Measurements from ENCODE around the gene DENND4C. TPM values are rescaled to one million over a fixed set of nuclear protein-coding genes. Genes with fewer than 3 reads are reported as not detected.
"Not testable (repeated sequence)": the region's sequence is repeated elsewhere in the genome, so short reads cannot be mapped to it uniquely, and the experiment has no call there.

The DENND4C gene
- total RNA-seq: 10 to 100 TPM; 28.8 to 38.6 TPM

DNA sequence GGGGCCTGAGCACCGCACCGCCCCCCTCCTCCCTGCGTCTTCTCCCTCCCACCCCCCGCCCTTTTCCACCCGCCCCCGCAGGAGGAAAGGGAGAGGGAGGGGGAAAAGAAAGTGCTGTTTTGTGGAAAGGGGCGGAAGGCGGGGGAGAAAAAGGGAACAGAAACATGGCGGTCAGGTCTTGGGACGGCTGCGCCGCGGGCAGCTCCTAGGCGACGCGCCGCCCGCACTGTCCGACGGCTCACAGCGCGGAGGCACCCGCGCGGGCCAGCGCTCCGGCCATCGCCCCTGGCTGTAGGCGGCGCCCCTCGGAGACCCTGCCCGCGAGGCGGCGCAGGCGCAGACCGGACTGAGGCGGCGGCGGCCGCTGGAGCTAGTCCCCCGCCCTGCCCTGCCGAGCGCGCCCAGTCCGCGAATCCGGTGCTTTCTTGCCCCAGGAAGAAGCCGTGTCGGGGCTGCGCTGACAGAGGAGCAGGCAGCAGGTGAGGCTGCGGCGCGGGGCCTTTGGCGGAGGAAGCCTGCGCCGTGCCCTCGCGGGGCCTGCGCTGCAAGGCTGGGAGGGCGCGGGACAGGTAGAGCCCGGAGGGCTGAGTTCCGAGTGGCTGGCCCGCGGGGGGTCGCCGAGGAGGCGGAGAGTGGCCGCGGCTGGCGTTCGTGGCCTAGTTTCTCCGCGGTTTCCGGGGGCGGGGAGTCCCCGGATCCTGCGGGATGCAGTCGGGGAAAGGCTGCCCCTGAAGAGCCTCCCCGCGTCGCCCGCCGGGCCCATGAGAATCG lies at the start of gene DENND4C:
Gene DENND4C (plus strand): TSS at position 339 of the 771 bp plus-strand sequence. CDS start 45,482 bp downstream, outside the sequence.
- Mint-ChIP-seq H3K27ac (peak within 1 kb of the TSS; percentile 77), H3K4me1 (peaks cover 13% of the 10 kb centered on the region), H3K27me3 (no peaks in the 10 kb centered on the region), H3K9me3 (ENCODE audit: low read depth) (no peaks in the 10 kb centered on the region), H3K4me3 (no peak within 1 kb of the TSS), H3K36me3 (peaks cover 2% of the 10 kb centered on the region)
- CTCF ChIA-PET: interaction anchor here (1.0 to 1.8 kb wide), 8 partner anchors 8 to 234 kb away, joined by 3 to 7 read pairs (median 4); partner anchors contain the start of gene RRAGA
- ATAC-seq (peak; percentile 89), DNase-seq (peak; percentile 90)

DNA sequence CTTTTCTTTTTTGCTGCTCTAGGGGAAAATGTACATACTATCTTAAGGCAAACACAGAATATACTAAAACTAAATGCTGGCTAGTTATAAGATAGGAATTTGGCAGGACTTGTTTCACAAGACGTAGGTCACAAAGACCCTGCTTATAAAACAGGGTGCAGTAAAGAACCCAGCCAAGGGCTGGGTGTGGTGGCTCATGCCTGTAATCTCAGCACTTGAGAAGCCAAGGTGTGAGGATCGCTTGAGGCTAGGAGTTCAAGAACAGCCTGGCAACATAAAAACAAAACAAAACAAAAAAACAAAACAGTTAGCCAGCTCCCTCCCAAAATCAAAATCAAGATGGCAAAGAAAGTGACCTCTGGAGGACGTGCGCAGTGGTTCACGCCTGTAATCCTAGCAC lies 49.5 kb upstream of the DENND4C start:
- CTCF ChIA-PET: no interaction called here
- H3K4me3 Mint-ChIP-seq: no peak overlapping the region
- no peaks in the 10 kb centered on the region for H3K27me3 Mint-ChIP-seq
- no peak overlapping the region for H3K27ac Mint-ChIP-seq
- ATAC-seq (no peak), DNase-seq (no peak)
- no peaks in the 10 kb centered on the region for H3K36me3 Mint-ChIP-seq
- peaks cover 27% of the 10 kb centered on the region for H3K4me1 Mint-ChIP-seq
- no peaks in the 10 kb centered on the region for H3K9me3 Mint-ChIP-seq (ENCODE audit: low read depth)

DNA sequence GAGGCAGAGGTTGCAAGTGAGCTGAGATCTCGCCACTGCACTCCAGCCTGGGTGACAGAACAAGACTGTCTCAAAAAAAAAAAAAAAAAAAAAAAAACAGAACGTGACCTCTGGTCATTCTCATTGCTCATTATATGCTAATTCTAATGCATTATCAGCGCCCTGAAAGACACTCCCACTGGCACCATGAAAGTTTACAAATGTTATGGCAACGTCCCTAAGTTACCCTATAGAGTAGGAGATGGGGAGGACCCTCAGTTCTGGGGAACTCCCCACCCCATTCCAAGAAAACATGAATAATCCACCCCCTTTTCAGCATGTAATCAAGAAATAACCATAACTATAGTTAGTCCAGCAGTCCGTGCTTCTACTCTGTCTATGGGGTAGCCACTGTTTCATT lies 48.9 kb upstream of the DENND4C start:
- H3K9me3 Mint-ChIP-seq (ENCODE audit: low read depth): no peaks in the 10 kb centered on the region
- no peaks in the 10 kb centered on the region for H3K27me3 Mint-ChIP-seq
- ATAC-seq (no peak), DNase-seq (no peak)
- H3K4me3 Mint-ChIP-seq: no peak overlapping the region
- peaks cover 27% of the 10 kb centered on the region for H3K4me1 Mint-ChIP-seq
- no peaks in the 10 kb centered on the region for H3K36me3 Mint-ChIP-seq
- H3K27ac Mint-ChIP-seq: no peak overlapping the region
- CTCF ChIA-PET: interaction anchor here (0.7 to 1.1 kb wide), 2 partner anchors 131 to 198 kb away, joined by 3 to 6 read pairs; partner anchors contain the start of gene RPS6

DNA sequence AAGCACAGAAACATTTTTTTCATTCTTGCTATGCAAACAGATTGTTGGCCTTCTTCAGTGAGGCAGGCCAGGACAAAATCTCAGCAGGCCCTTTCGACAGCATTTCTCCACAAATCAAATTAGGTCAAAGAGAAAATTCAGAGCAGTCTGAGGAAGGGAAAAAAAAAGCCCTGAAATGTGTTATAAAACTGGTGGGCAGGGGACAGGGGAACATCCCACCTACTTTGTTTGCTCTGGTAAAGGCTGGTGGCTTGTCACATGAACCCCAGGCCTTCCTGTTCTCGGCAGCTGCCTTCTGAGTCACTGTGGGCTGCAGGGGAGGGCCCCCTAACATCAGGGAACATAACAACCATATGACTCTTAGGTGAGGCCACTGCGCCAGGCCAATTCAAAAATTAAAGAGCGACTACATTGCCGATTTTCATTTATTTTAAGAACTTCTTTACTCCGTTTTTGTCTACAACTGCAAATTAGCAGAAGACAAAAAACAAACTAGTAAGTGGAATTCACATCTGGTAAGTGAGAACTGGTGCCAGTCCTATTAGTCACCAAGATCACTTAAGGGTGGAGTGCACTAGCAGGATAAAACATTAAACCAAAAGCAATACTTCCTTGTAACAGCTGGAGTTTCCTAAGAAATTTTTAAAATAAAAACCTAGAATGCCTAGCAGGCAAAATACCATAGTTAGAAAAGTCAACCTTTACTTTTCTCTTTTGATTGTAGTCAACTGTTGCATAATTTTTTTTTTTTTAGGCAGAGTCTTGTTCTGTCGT lies 46.2 kb upstream of the DENND4C start:
- Mint-ChIP-seq H3K36me3 (no peaks in the 10 kb centered on the region), H3K27ac (peak overlapping the region; percentile 97), H3K4me1 (peaks cover 27% of the 10 kb centered on the region), H3K4me3 (peak overlapping the region; percentile 57), H3K9me3 (ENCODE audit: low read depth) (no peaks in the 10 kb centered on the region), H3K27me3 (no peaks in the 10 kb centered on the region)
- CTCF ChIA-PET: interaction anchor here (0.7 to 3.9 kb wide), 10 partner anchors 9 to 280 kb away, joined by 3 to 33 read pairs (median 5); partner anchors contain the start of genes RPS6 and RRAGA
- ATAC-seq (peak; percentile 100), DNase-seq (peak; percentile 93)

DNA sequence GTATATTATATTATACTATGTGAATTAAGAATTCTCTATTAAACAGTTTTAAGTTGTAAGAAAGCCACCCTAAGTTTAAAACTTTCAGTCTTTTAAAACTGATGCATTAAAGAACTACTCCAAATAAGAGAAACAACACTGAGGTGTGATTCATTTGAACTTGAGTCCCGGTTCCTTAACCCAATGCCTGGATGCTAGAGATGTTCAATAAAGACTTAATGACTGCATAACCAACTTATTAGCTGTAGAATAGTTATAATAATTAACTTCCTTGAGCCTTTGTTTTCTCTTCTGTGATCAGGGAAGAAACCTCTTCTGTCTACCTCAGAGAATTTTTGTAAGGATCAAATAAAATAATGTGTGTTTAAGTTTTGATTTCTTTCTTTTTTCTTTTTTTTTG lies 45.3 kb upstream of the DENND4C start:
- peaks cover 27% of the 10 kb centered on the region for H3K4me1 Mint-ChIP-seq
- no peaks in the 10 kb centered on the region for H3K27me3 Mint-ChIP-seq
- no peaks in the 10 kb centered on the region for H3K9me3 Mint-ChIP-seq (ENCODE audit: low read depth)
- H3K27ac Mint-ChIP-seq: peak overlapping the region; percentile 28
- no peak for ATAC-seq
- H3K4me3 Mint-ChIP-seq: no peak overlapping the region
- CTCF ChIA-PET: interaction anchor here (1.2 to 3.9 kb wide), 5 partner anchors 11 to 272 kb away, joined by 3 to 33 read pairs (median 6); no protein-coding TSS in a partner anchor
- no peaks in the 10 kb centered on the region for H3K36me3 Mint-ChIP-seq
- DNase-seq: no peak

DNA sequence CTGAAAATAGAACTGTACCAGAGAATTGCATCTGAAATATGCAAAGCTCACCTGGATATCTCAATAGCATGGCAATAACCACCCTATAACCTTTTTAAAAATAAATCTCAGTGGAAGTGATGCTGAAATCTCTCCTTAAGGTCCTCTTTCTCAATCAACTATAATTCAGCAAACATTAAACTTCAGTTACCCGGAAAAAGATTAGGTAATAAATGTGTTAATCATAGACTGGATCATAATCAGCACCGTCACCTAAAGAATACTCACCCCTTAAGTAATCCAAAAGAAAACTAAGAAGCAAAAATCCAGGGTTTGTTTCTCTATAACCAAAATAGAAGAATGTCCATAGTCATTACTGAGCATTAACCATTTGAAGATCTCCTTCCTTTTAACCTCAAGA lies 44.3 kb upstream of the DENND4C start:
- Mint-ChIP-seq H3K27me3 (no peaks in the 10 kb centered on the region), H3K27ac (no peak overlapping the region), H3K36me3 (peaks cover 1% of the 10 kb centered on the region), H3K9me3 (ENCODE audit: low read depth) (no peaks in the 10 kb centered on the region), H3K4me3 (no peak overlapping the region), H3K4me1 (peaks cover 23% of the 10 kb centered on the region)
- no peak for DNase-seq
- no peak for ATAC-seq
- CTCF ChIA-PET: interaction anchor here (1.3 kb wide), 1 partner anchor 47 kb away, joined by 3 read pairs; no protein-coding TSS in a partner anchor

DNA sequence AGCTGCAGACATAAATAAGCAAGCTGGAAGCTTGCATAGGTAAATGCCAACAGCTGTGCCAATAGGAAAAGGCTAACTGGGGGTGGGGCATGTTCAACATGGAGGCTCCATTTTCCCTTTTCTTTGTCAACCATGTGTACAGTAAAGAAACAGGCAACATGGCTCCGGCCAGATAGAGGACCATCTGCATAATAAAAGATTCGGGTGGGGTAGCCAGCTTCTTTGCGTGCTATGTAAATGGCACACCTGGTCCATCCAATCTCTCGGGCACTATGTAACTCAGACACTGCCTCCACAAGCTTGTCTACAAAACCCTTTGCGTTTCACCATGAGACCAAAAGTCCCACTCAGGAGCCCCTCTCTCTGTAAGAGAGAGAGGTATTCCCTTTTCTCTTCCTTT lies 41.7 kb upstream of the DENND4C start:
- H3K27ac Mint-ChIP-seq: no peak overlapping the region
- no peak overlapping the region for H3K4me3 Mint-ChIP-seq
- ATAC-seq (no peak), DNase-seq (no peak)
- CTCF ChIA-PET: no interaction called here
- H3K4me1 Mint-ChIP-seq: peaks cover 20% of the 10 kb centered on the region
- peaks cover 4% of the 10 kb centered on the region for H3K36me3 Mint-ChIP-seq
- no peaks in the 10 kb centered on the region for H3K9me3 Mint-ChIP-seq (ENCODE audit: low read depth)
- H3K27me3 Mint-ChIP-seq: no peaks in the 10 kb centered on the region

DNA sequence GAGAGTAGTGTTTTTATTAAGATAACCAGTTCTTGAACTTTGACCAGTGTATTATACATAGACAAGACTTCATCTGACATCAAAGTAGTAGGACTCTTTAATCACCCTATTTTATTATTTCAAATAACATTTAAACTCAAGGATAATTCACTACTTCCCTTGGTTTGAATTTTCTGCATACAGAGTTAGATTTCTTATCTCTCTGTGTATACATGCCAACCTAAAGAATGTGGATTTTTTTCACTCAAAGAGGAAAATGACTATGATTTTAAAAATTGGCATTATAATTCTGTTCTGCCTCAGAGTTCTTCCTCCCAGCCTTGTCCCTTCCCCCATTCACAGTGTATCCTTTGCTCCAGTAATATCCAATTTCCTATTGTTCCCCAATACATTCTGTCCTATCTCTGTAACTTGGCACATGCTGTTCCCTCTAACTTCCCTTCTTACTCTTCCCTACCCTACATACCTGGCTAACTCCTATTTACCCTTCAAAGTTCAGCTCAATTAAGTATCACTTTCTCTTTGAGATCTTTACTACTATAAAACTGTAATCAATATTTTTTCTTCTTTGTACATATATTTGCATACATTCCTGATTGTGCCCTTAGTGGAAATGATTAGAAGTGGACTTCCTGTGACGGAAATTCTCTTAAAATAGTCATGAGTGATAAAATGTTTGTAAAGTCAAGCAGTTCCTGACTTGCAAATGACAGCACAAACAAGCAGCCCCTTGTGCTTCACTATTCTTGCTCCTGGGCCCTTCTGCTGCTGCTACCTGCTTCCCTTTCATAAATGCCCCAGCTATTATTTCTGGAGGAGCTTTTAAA lies 38.1 kb upstream of the DENND4C start:
- CTCF ChIA-PET: interaction anchor here (1.1 kb wide), 1 partner anchor 8 kb away, joined by 3 read pairs; no protein-coding TSS in a partner anchor
- H3K9me3 Mint-ChIP-seq (ENCODE audit: low read depth): no peaks in the 10 kb centered on the region

DNA sequence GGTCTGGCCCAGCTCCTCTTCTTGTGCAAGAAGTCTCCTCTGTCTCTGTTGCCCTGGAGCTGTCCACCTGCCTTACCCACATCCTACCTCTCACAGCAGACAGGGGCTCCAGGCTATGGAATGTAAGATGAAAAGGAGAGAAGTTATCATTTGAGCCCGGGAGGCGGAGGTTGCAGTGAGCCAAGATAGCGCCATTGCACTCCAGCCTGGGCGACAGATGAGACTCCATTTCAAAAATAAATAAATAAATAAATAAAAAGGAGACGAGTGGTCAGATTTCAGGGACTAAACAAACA lies 37.5 kb upstream of the DENND4C start:
- Mint-ChIP-seq H3K27me3 (no peaks in the 10 kb centered on the region), H3K4me1 (peaks cover 15% of the 10 kb centered on the region), H3K9me3 (ENCODE audit: low read depth) (no peaks in the 10 kb centered on the region), H3K4me3 (no peak overlapping the region), H3K36me3 (peaks cover 5% of the 10 kb centered on the region), H3K27ac (no peak overlapping the region)
- DNase-seq (no peak), ATAC-seq (no peak)
- CTCF ChIA-PET: interaction anchor here (1.1 kb wide), 1 partner anchor 8 kb away, joined by 3 read pairs; no protein-coding TSS in a partner anchor

More for the DNA sequence above, 38.1 kb upstream of the DENND4C start:
- Mint-ChIP-seq H3K27ac (no peak overlapping the region), H3K4me3 (no peak overlapping the region), H3K36me3 (peaks cover 5% of the 10 kb centered on the region), H3K27me3 (no peaks in the 10 kb centered on the region), H3K4me1 (peaks cover 15% of the 10 kb centered on the region)
- DNase-seq (no peak), ATAC-seq (no peak)

DNA sequence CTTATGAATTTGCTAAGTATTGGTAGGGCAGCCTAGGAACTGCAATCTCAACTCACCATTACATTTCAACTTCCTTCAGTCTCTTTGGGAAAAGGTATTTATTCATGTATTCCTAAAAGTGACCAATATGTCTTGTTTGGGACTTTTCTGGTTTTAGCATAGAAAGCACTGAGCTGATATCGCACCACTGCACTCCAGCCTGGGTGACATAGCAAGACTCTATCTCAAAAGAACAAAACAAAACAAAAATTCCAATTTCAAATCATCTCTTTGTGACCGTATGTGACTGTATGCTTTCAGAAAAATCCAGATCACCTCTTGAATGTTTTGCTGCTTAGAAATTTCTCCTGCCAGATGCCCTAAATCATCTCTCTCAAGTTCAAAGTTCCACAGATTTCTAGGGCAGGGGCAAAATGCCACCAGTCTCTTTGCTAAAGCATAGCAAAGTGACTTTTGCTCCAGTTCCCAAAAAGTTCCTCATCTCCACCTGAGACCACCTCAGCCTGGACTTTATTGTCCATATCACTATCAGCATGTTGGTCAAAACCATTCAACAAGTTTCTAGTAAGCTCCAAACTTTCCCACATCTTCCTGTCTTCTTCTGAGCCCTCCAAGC lies 37.0 kb upstream of the DENND4C start:
- not testable (repeated sequence) for H3K9me3 Mint-ChIP-seq (ENCODE audit: low read depth); H3K4me3 Mint-ChIP-seq; H3K36me3 Mint-ChIP-seq; DNase-seq; ATAC-seq; H3K27me3 Mint-ChIP-seq; H3K27ac Mint-ChIP-seq
- CTCF ChIA-PET: interaction anchor here (1.1 kb wide), 1 partner anchor 9 kb away, joined by 3 read pairs; no protein-coding TSS in a partner anchor
- peaks cover 17% of the 10 kb centered on the region for H3K4me1 Mint-ChIP-seq

DNA sequence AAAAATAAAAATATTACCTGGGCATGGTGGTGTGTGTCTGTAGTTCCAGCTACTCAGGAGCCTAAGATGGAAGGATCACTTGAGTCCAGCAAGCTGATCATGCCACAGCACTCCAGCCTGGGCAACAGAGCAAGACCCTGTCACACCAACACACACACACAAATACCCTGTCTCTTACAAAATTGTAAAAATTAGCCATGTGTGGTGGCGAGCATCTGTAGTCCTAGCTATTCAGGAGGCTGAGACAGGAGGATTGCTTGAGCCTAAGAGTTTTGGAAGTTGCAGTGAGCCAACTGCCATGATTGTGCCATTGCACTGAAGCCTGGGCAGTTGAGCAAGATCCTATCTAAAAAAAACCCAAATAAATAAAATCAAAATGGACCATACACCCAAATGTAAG lies 32.1 kb upstream of the DENND4C start:
- DNase-seq (no peak), ATAC-seq (no peak)
- CTCF ChIA-PET: interaction anchor here (1.0 kb wide), 1 partner anchor 270 kb away, joined by 6 read pairs; no protein-coding TSS in a partner anchor
- Mint-ChIP-seq H3K4me3 (no peak overlapping the region), H3K9me3 (ENCODE audit: low read depth) (no peaks in the 10 kb centered on the region), H3K36me3 (peaks cover 4% of the 10 kb centered on the region), H3K27ac (no peak overlapping the region), H3K4me1 (peaks cover 18% of the 10 kb centered on the region), H3K27me3 (no peaks in the 10 kb centered on the region)

DNA sequence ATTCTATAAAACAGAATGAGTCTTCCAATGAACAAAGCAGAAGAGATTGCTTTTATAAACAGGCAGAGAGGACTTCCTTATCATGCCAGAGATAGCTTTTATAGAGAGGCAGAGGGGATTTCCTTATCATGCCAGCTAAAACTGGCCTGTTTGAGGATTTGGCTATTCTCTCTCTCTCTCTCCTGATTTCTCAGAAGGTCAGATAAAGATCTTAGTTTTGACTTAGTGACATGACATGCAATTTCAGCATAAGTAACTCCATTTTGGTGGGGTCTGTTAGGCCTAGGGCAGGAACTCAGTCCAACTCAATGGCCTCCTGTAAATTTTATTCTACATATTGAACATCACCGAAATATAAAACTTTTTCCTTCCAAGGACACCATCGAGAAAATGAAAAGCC lies 31.5 kb upstream of the DENND4C start:
- DNase-seq (no peak), ATAC-seq (no peak)
- no peak overlapping the region for H3K27ac Mint-ChIP-seq
- H3K4me3 Mint-ChIP-seq: no peak overlapping the region
- no peaks in the 10 kb centered on the region for H3K27me3 Mint-ChIP-seq
- peaks cover 18% of the 10 kb centered on the region for H3K4me1 Mint-ChIP-seq
- CTCF ChIA-PET: no interaction called here
- no peaks in the 10 kb centered on the region for H3K9me3 Mint-ChIP-seq (ENCODE audit: low read depth)
- peaks cover 1% of the 10 kb centered on the region for H3K36me3 Mint-ChIP-seq
